Activated CD4-positive, alpha-beta T cell treated with anti-CD3 and anti-CD28 coated beads, Interleukin-2, amount 10 ng/mL, durations not matched to agents 24 days and 14 days (primary cell): ENCODE results near the gene OR2B2. TPM values are rescaled to one million over a fixed set of nuclear protein-coding genes. Genes with fewer than 3 reads are reported as not detected.
A peak's percentile ranks its signal among the peaks of the same experiment; 100 is the strongest.
"Not testable (repeated sequence)": the region's sequence is repeated elsewhere in the genome, so short reads cannot be mapped to it uniquely, and the experiment has no call there.

Experiments
- DNase-seq: peaks from one replicate; pipeline ENCODE4 v3.0.0; 2022
- H3K27ac Mint-ChIP-seq: one replicate; pipeline ENCODE4 v1.8.0; 2022; ENCODE audit warnings: mild to moderate bottlenecking, mixed read lengths
- H3K27me3 Mint-ChIP-seq: one replicate; pipeline ENCODE4 v1.8.0; 2022; ENCODE audit warnings: mixed read lengths
- H3K36me3 Mint-ChIP-seq: one replicate; pipeline ENCODE4 v1.8.0; 2022; ENCODE audit warnings: low read depth, mild to moderate bottlenecking, mixed read lengths
- H3K4me1 Mint-ChIP-seq: one replicate; pipeline ENCODE4 v1.8.0; 2021; ENCODE audit warnings: mixed read lengths
- H3K4me3 Mint-ChIP-seq: one replicate; pipeline ENCODE4 v1.8.0; 2022; ENCODE audit warnings: mild to moderate bottlenecking, moderate library complexity, mixed read lengths
- H3K9me3 Mint-ChIP-seq: one replicate; pipeline ENCODE4 v1.8.0; 2021; ENCODE audit warnings: mixed read lengths
- intact Hi-C: fragments of 100-400 bp; cut with micrococcal nuclease; formaldehyde crosslinking; loops from one replicate; pipeline ENCODE4 v1.15.1; 2023
- total RNA-seq: library from RNA; stranded (reverse); gene quantifications from 2 replicates; pipeline ENCODE4 v1.2.3, GENCODE V29; 2022

The OR2B2 gene
- not detected in 2 replicates for total RNA-seq

- H3K9me3 Mint-ChIP-seq, result no peaks in the 10 kb centered on the region
- no peak within 1 kb of the TSS for H3K27ac Mint-ChIP-seq
- peaks cover 2% of the 10 kb centered on the region for H3K4me1 Mint-ChIP-seq
- H3K4me3 Mint-ChIP-seq, result no peak within 1 kb of the TSS
- H3K27me3 Mint-ChIP-seq, result peaks cover 19% of the 10 kb centered on the region
- intact Hi-C loops, result no loop called here
- no peaks in the 10 kb centered on the region for H3K36me3 Mint-ChIP-seq
- no peak for DNase-seq
Measured at GRCh38 chr6:27911956-27912446, at the start of gene OR2B2. Gene OR2B2, minus strand, starts transcription at chr6:27912396. Its CDS starts 77 bp downstream, at chr6:27912319.

- no peak overlapping the region for H3K4me3 Mint-ChIP-seq
- intact Hi-C loops, result no loop called here
- DNase-seq, result no peak
- H3K9me3 Mint-ChIP-seq, result no peaks in the 10 kb centered on the region
- no peaks in the 10 kb centered on the region for H3K36me3 Mint-ChIP-seq
- H3K4me1 Mint-ChIP-seq, result no peaks in the 10 kb centered on the region
- H3K27ac Mint-ChIP-seq, result no peak overlapping the region
- peaks cover 28% of the 10 kb centered on the region for H3K27me3 Mint-ChIP-seq
Measured at GRCh38 chr6:27957516-27957915, 45.3 kb upstream of the OR2B2 start.

- DNase-seq, result no peak
- Mint-ChIP-seq H3K27me3 (peaks cover 30% of the 10 kb centered on the region), H3K4me3 (no peak within 1 kb of the TSS), H3K4me1 (no peaks in the 10 kb centered on the region), H3K9me3 (no peaks in the 10 kb centered on the region), H3K36me3 (no peaks in the 10 kb centered on the region), H3K27ac (no peak within 1 kb of the TSS)
- intact Hi-C loops, result no loop called here
Measured at GRCh38 chr6:27956941-27957340, 44.7 kb upstream of the OR2B2 start, which contains the start of gene OR2B6. Gene OR2B6, plus strand, starts transcription at chr6:27957241. Its CDS starts 0 bp downstream, at chr6:27957241.

DNA sequence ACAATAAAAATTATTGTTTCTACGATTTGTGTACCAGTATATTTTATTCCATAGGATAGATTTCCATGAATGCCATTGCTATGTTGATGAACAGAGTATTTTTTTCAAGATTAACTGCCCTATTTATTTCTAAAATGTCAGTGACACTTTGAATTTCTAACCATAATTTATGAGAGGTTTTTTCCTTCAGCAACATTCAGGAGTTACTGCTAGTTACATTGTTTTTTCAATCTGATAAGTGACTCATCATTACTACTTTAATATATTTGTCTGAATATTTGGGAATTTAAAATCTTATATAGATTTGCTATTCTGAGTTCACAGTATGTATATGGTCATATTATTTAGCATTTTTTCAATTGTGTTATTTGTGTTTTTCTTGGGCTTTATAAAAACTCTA is 38.8 kb upstream of the OR2B2 start:
- DNase-seq, result no peak
- Mint-ChIP-seq H3K27ac (no peak overlapping the region), H3K4me3 (no peak overlapping the region), H3K9me3 (peaks cover 3% of the 10 kb centered on the region), H3K4me1 (no peaks in the 10 kb centered on the region), H3K27me3 (peaks cover 23% of the 10 kb centered on the region), H3K36me3 (no peaks in the 10 kb centered on the region)
- intact Hi-C loops, result no loop called here

DNA sequence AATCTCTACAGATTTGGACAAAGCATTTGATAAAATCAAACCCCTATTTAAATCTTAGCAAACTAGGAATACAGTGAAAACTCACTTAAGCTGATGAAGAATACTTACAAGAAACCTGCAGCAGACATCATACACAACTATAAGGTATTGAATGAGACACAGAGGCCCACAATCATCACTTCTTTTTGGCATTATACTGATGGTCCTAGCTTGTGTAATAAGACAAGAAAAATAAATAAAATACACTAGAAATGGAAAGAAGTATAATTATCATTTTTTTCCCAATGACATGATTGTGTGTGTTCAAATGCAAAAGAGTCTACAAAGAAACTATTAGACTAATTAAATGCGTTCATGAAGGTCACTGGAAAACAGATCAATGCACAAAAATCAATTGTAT is 36.0 kb upstream of the OR2B2 start:
- Mint-ChIP-seq H3K4me3 (no peak overlapping the region), H3K27me3 (peaks cover 9% of the 10 kb centered on the region), H3K27ac (no peak overlapping the region), H3K4me1 (no peaks in the 10 kb centered on the region), H3K9me3 (peaks cover 3% of the 10 kb centered on the region), H3K36me3 (no peaks in the 10 kb centered on the region)
- no peak for DNase-seq
- intact Hi-C loops, result no loop called here

GRCh38 chr6:27943072-27943471 is 30.9 kb upstream of the OR2B2 start:
- DNase-seq, H3K4me1 Mint-ChIP-seq, H3K36me3 Mint-ChIP-seq, H3K9me3 Mint-ChIP-seq, H3K27ac Mint-ChIP-seq, intact Hi-C loops, H3K4me3 Mint-ChIP-seq: not testable (repeated sequence)
- peaks cover 19% of the 10 kb centered on the region for H3K27me3 Mint-ChIP-seq

DNA sequence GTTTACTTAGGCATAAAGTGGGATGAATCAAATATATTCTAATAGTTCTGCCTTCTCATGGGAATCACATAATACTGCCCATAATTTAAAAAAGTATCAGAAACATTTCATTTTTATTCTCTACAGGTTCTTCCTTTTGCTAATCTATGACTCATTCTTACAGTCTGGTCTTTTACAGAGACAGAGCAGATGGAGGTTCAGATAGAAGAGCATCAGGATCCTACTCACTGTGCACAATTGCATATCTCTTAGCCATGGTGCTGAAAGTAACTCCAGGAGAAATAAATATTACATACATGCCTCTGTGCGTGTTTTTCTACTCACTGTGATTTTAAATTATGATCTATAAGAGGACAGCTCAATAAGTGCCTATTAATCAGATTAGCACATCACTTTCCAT is 28.6 kb upstream of the OR2B2 start:
- Mint-ChIP-seq H3K27ac (no peak overlapping the region), H3K4me1 (no peaks in the 10 kb centered on the region), H3K27me3 (peaks cover 20% of the 10 kb centered on the region), H3K9me3 (no peaks in the 10 kb centered on the region), H3K36me3 (no peaks in the 10 kb centered on the region), H3K4me3 (no peak overlapping the region)
- intact Hi-C loops, result no loop called here
- no peak for DNase-seq

GRCh38 chr6:27931209-27931608 is 19.0 kb upstream of the OR2B2 start:
- H3K4me3 Mint-ChIP-seq, result no peak overlapping the region
- H3K27me3 Mint-ChIP-seq, result peaks cover 11% of the 10 kb centered on the region
- H3K36me3 Mint-ChIP-seq, result no peaks in the 10 kb centered on the region
- no peaks in the 10 kb centered on the region for H3K4me1 Mint-ChIP-seq
- H3K9me3 Mint-ChIP-seq, result peaks cover 6% of the 10 kb centered on the region
- DNase-seq, result no peak
- intact Hi-C loops, result no loop called here
- H3K27ac Mint-ChIP-seq, result no peak overlapping the region

DNA sequence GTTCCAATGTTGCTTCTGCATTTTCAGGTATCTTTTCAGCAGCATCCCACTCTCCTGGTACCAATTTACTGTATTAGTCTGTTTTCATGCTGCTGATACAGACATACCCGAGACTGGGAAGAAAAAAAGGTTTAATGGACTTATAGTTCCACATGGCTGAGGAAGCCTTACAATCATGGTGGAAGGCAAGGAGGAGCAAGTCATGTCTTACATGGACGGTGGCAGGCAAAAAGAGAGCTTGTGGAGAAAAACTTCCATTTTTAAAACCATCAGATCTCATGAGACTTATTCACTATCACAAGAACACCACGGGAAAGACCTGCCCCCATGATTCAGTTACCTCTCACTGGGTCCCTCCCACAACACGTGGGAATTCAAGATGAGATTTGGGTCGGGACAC is 17.7 kb upstream of the OR2B2 start:
- H3K36me3 Mint-ChIP-seq, intact Hi-C loops, H3K4me3 Mint-ChIP-seq, H3K27ac Mint-ChIP-seq, DNase-seq, H3K27me3 Mint-ChIP-seq, H3K4me1 Mint-ChIP-seq, H3K9me3 Mint-ChIP-seq: not testable (repeated sequence)

DNA sequence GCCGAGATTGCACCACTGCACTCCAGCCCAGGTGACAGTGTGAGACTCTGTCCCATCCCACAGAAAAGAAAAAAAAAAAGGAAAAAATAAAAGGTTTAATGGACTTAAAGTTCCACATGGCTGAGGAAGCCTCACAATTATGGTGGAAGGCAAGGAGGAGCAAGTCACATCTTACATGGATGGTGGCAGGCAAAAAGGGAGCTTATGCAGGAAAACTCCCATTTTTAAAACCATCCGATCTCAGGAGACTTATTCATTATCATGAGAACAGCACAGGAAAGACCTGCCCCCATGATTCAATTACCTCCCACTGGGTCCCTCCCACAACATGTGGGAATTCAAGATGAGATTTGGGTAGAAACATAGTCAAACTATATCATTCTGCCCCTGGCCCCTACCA is 15.8 kb upstream of the OR2B2 start:
- peaks cover 12% of the 10 kb centered on the region for H3K27me3 Mint-ChIP-seq
- H3K4me3 Mint-ChIP-seq, intact Hi-C loops, H3K4me1 Mint-ChIP-seq, H3K36me3 Mint-ChIP-seq, DNase-seq, H3K9me3 Mint-ChIP-seq, H3K27ac Mint-ChIP-seq: not testable (repeated sequence)

- intact Hi-C loops, result no loop called here
- DNase-seq, result no peak
- no peaks in the 10 kb centered on the region for H3K9me3 Mint-ChIP-seq
- H3K4me3 Mint-ChIP-seq, result no peak overlapping the region
- no peak overlapping the region for H3K27ac Mint-ChIP-seq
- peaks cover 18% of the 10 kb centered on the region for H3K27me3 Mint-ChIP-seq
- H3K36me3 Mint-ChIP-seq, result no peaks in the 10 kb centered on the region
- H3K4me1 Mint-ChIP-seq, result no peaks in the 10 kb centered on the region
Measured at GRCh38 chr6:27924179-27924578, 12.0 kb upstream of the OR2B2 start.

- no peaks in the 10 kb centered on the region for H3K4me1 Mint-ChIP-seq
- H3K4me3 Mint-ChIP-seq, result no peak overlapping the region
- no peaks in the 10 kb centered on the region for H3K36me3 Mint-ChIP-seq
- no peaks in the 10 kb centered on the region for H3K9me3 Mint-ChIP-seq
- H3K27me3 Mint-ChIP-seq, result peaks cover 21% of the 10 kb centered on the region
- no peak overlapping the region for H3K27ac Mint-ChIP-seq
- intact Hi-C loops, result no loop called here
- DNase-seq, result no peak
Measured at GRCh38 chr6:27922949-27923348, 10.8 kb upstream of the OR2B2 start.

DNA sequence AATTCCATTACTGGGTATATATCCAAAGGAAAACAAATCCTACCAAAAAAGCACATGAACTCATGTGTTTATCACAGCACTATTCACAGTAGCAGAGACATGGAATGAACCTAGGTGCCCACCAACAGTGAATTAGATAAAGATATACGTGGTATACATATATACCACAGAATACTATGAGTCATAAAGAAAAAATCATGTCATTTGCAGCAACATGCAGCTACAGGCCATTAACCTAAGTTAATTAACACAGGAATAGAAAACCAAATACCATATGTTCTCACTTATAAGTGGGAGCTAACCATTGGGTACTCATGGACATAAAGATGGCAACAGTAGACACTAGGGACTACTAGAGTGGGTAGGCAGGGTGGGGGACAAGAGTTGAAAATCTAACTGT is 4.2 kb downstream of the OR2B2 start:
- Mint-ChIP-seq H3K36me3 (no peaks in the 10 kb centered on the region), H3K27ac (no peak overlapping the region), H3K27me3 (peaks cover 23% of the 10 kb centered on the region), H3K4me3 (no peak overlapping the region), H3K4me1 (peaks cover 5% of the 10 kb centered on the region), H3K9me3 (no peaks in the 10 kb centered on the region)
- intact Hi-C loops, result loop anchor here (10.0 kb wide), 6 partner anchors 177 to 1583 kb away; partner anchors contain the start of gene ZNF165
- DNase-seq, result no peak

- Mint-ChIP-seq H3K9me3 (no peaks in the 10 kb centered on the region), H3K27me3 (peaks cover 22% of the 10 kb centered on the region), H3K36me3 (peaks cover 2% of the 10 kb centered on the region), H3K27ac (peak overlapping the region; percentile 91), H3K4me3 (peak overlapping the region; percentile 85), H3K4me1 (peaks cover 15% of the 10 kb centered on the region)
- intact Hi-C loops, result loop anchor here (1.0 to 10.0 kb wide), 12 partner anchors 182 to 1578 kb away; partner anchors contain the start of gene ZNF165
- DNase-seq, result peak; percentile 96
Measured at GRCh38 chr6:27902335-27903314, 9.6 kb downstream of the OR2B2 start.
